ENCODE results near the gene SLC12A8. TPM values are rescaled to one million over a fixed set of nuclear protein-coding genes. Genes with fewer than 3 reads are reported as not detected.
A peak's percentile ranks its signal among the peaks of the same experiment; 100 is the strongest.

SLC12A8 gene
- total and polyA plus RNA-seq, 10 donors, result 0.32 to 2.8 (median 1.3) TPM

- WGBS, 5 donors, result 81 to 93% (median 89%) methylated on average over 7 of the region's 7 CpGs
- Histone ChIP-seq H3K4me1 (no peaks in the 10 kb centered on the region), H3K9me3 (no peaks in the 10 kb centered on the region), H3K27ac (no peak overlapping the region), H3K27me3 (replicated peaks in 1 of 7) (no peaks in the 10 kb centered on the region), H3K4me3 (no peak overlapping the region), H3K36me3 (peaks cover 3 to 68% (median 20%) of the 10 kb centered on the region in 6 donors)
- DNase-seq, result no peak
- intact Hi-C loops (cut with DNase I; ENCODE audit: low total_unique reads), result no loop called here
- no peak for TF ChIP-seq POLR2AphosphoS5 (IDR thresholded peaks at IDR 0.05)
- TF ChIP-seq, protein P1, sequence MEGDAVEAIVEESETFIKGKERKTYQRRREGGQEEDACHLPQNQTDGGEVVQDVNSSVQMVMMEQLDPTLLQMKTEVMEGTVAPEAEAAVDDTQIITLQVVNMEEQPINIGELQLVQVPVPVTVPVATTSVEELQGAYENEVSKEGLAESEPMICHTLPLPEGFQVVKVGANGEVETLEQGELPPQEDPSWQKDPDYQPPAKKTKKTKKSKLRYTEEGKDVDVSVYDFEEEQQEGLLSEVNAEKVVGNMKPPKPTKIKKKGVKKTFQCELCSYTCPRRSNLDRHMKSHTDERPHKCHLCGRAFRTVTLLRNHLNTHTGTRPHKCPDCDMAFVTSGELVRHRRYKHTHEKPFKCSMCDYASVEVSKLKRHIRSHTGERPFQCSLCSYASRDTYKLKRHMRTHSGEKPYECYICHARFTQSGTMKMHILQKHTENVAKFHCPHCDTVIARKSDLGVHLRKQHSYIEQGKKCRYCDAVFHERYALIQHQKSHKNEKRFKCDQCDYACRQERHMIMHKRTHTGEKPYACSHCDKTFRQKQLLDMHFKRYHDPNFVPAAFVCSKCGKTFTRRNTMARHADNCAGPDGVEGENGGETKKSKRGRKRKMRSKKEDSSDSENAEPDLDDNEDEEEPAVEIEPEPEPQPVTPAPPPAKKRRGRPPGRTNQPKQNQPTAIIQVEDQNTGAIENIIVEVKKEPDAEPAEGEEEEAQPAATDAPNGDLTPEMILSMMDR (IDR thresholded peaks at IDR 0.05 in 8 of 11, conservative IDR thresholded peaks at IDR 0.05 in 3 of 11), result no peak
These were observed 16.6 kb upstream of the SLC12A8 start for GRCh38 chr3:125229168-125229567.

GRCh38 chr3:125221831-125222230 is 9.3 kb upstream of the SLC12A8 start:
- WGBS, 5 donors, result 73 to 83% (median 80%) methylated on average over 3 of the region's 3 CpGs

DNA sequence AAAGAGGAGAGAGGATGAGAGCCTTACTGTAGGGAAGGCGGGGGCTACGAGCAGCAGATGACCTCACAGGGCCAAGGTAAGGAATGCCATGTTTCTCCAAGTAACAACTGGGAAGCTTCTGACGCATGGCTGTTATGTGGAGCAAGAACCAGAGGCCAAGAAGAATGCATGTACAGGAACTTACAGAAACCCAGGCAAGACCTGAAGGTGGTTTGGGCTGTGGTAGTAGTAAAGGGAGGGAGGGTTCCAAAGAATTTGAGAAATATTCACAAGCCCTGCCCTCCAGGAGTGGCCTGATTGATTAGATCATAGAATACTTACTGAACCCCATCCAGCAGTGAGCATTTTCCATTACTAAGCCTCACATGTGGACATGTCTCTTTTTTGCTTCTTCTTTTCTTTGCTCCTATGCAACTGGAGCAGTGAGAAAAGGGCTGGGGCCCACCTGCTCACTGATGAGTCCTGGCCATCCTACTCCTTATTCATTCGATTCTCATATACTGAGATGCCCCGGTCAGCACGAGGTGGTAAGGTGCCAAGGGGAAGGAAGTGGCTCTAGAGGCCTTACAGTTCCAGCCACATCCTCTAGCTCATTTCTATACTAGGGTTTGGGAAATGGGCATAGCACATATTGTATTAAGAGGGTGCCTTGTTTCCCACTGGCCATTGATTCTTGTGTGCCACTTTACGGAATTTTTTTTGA is 8.3 kb upstream of the SLC12A8 start:
- intact Hi-C loops (cut with DNase I; ENCODE audit: low total_unique reads), result no loop called here
- TF ChIP-seq, protein P1 (IDR thresholded peaks at IDR 0.05 in 8 of 11, conservative IDR thresholded peaks at IDR 0.05 in 3 of 11), result no peak
- peak in 1 of 3 donors; percentile 35 for TF ChIP-seq POLR2AphosphoS5 (IDR thresholded peaks at IDR 0.05)
- no peak for TF ChIP-seq POLR2A (IDR thresholded peaks at IDR 0.05)
- Histone ChIP-seq H3K27ac (no peak overlapping the region), H3K27me3 (replicated peaks in 1 of 7) (peaks cover 0 to 5% (median 0%) of the 10 kb centered on the region in 7 donors), H3K4me1 (peaks cover 0 to 11% (median 3%) of the 10 kb centered on the region in 6 donors), H3K9me3 (no peaks in the 10 kb centered on the region), H3K36me3 (no peaks in the 10 kb centered on the region), H3K4me3 (no peak overlapping the region)
- WGBS, 5 donors, result 49 to 58% (median 55%) methylated on average over 7 of the region's 7 CpGs
- DNase-seq, result no peak

More at GRCh38 chr3:125221831-125222230, 9.3 kb upstream of the SLC12A8 start:
- H3K36me3 ChIP-seq, result peaks cover 0 to 4% (median 0%) of the 10 kb centered on the region in 6 donors
- H3K9me3 ChIP-seq, result no peaks in the 10 kb centered on the region
- DNase-seq, result no peak
- H3K4me1 ChIP-seq, result peaks cover 0 to 11% (median 3%) of the 10 kb centered on the region in 6 donors
- intact Hi-C loops (cut with DNase I; ENCODE audit: low total_unique reads), result no loop called here
- H3K4me3 ChIP-seq, result no peak overlapping the region
- no peaks in the 10 kb centered on the region for H3K27me3 ChIP-seq (replicated peaks in 1 of 7)
- no peak overlapping the region for H3K27ac ChIP-seq
- TF ChIP-seq POLR2AphosphoS5 (IDR thresholded peaks at IDR 0.05) (peak in 1 of 3 donors; percentile 28), POLR2A (IDR thresholded peaks at IDR 0.05) (no peak)
- TF ChIP-seq, protein P1 (IDR thresholded peaks at IDR 0.05 in 8 of 11, conservative IDR thresholded peaks at IDR 0.05 in 3 of 11), result no peak

DNA sequence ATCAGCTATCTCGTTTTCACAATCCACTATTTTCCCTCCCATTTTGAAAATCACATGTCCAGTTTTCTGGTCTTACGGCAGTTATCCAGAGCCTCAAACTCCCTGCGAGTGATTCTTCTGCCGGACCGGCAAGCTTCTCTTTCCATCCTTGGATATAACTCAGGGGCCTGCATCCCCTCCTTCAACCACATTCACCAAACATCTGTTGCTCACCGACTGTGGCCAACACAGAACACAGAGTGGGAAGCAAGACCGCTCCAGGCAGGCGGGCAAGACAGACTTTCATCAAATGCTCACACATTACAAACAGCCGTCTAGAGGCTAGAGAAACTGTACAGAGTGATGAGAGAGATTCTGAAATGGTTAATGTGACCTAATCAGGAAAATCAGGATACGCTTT is 7.6 kb upstream of the SLC12A8 start:
- no peaks in the 10 kb centered on the region for H3K9me3 ChIP-seq
- no peak overlapping the region for H3K27ac ChIP-seq
- intact Hi-C loops (cut with DNase I; ENCODE audit: low total_unique reads), result no loop called here

More for the DNA sequence above, 7.6 kb upstream of the SLC12A8 start:
- H3K4me3 ChIP-seq, result no peak overlapping the region
- H3K27me3 ChIP-seq (replicated peaks in 1 of 7), result peaks cover 0 to 11% (median 0%) of the 10 kb centered on the region in 7 donors
- H3K4me1 ChIP-seq, result peaks cover 0 to 11% (median 3%) of the 10 kb centered on the region in 6 donors
- 90 to 92% (median 91%) methylated on average over 10 of the region's 10 CpGs for WGBS, 5 donors
- H3K36me3 ChIP-seq, result no peaks in the 10 kb centered on the region
- TF ChIP-seq POLR2AphosphoS5 (IDR thresholded peaks at IDR 0.05), result no peak
- TF ChIP-seq, protein P1 (IDR thresholded peaks at IDR 0.05 in 8 of 11, conservative IDR thresholded peaks at IDR 0.05 in 3 of 11), result no peak
- TF ChIP-seq POLR2A (IDR thresholded peaks at IDR 0.05), result no peak
- no peak for DNase-seq
